ENCODE results near the gene RUFY3. TPM values are rescaled to one million over a fixed set of nuclear protein-coding genes. Genes with fewer than 3 reads are reported as not detected.

RUFY3 gene
- total and polyA plus RNA-seq, 4 donors = 17.2 to 122 (median 43.2) TPM

DNA sequence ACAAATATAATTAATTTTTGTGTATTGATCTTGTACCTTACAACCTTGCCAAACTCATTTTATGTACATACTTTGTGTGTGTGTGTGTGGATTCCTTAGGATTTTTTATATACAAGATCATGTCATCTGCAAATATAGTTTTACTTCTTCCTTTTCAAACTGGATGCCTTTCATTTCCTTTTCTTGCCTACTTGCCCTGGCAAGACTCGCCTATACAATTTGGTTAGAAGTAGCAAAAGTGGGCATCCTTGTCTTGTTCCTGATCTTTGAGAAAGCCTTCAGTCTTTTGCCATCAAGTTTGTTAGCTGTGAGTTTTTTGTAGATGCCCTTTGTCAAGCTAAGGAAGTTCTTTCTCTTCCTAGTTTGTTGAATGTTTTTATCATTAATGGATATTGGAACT is 30.5 kb downstream of the RUFY3 start:
- TF ChIP-seq, protein P1, sequence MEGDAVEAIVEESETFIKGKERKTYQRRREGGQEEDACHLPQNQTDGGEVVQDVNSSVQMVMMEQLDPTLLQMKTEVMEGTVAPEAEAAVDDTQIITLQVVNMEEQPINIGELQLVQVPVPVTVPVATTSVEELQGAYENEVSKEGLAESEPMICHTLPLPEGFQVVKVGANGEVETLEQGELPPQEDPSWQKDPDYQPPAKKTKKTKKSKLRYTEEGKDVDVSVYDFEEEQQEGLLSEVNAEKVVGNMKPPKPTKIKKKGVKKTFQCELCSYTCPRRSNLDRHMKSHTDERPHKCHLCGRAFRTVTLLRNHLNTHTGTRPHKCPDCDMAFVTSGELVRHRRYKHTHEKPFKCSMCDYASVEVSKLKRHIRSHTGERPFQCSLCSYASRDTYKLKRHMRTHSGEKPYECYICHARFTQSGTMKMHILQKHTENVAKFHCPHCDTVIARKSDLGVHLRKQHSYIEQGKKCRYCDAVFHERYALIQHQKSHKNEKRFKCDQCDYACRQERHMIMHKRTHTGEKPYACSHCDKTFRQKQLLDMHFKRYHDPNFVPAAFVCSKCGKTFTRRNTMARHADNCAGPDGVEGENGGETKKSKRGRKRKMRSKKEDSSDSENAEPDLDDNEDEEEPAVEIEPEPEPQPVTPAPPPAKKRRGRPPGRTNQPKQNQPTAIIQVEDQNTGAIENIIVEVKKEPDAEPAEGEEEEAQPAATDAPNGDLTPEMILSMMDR (IDR thresholded peaks at IDR 0.05; ENCODE audit: control extremely low read depth, extremely low read depth) = no peak
- H3K9me3 ChIP-seq (ENCODE audit: control insufficient read depth in 4 of 4, insufficient read depth in 3 of 4, low read length in 3 of 4) = no peaks in the 10 kb centered on the region
- H3K27ac ChIP-seq (ENCODE audit: low read depth in 1 of 2, low read length in 1 of 2) = no peak overlapping the region
- H3K4me1 ChIP-seq (ENCODE audit: control insufficient read depth in 5 of 5, insufficient read depth in 5 of 5, low read length in 5 of 5) = peaks cover 0 to 4% (median 0%) of the 10 kb centered on the region in 5 donors
- no peaks in the 10 kb centered on the region for H3K27me3 ChIP-seq (ENCODE audit: control insufficient read depth in 3 of 3, insufficient read depth in 3 of 3, low read length in 2 of 3)
- peaks cover 0 to 1% (median 0%) of the 10 kb centered on the region in 4 donors for H3K36me3 ChIP-seq (ENCODE audit: control insufficient read depth in 4 of 4, insufficient read depth in 4 of 4, low read length in 4 of 4)
- no peak overlapping the region for H3K9ac ChIP-seq (ENCODE audit: insufficient read depth in 1 of 2, low read length in 2 of 2)
- no peak overlapping the region for H3K4me3 ChIP-seq
- DNase-seq = no peak
- WGBS, 2 donors = 65 to 75% methylated on average over 1 of the region's 1 CpG
- ATAC-seq (ENCODE audit: insufficient read depth, low FRiP score) = no peak

DNA sequence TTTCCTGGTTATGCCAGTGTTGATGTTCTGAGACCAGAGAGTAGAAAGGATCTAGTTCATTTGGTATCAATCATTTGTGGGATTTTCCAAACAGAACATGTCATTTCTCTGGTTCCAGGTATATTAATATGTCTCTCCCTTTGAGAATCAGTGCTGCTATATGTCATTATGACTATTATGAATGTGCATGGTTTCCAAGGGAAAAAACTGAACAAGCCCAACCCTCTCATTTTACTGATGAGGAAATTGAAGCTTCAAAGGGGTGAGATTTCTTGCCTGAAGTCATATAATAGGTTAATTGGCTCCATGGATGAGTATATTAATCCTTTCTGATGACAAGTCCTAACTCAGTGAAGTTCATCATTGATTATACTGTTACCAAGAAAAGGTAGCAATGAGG is 31.9 kb downstream of the RUFY3 start:
- TF ChIP-seq, protein P1 (IDR thresholded peaks at IDR 0.05; ENCODE audit: control extremely low read depth, extremely low read depth) = no peak
- DNase-seq (no peak), ATAC-seq (ENCODE audit: insufficient read depth, low FRiP score) (no peak)
- Histone ChIP-seq H3K36me3 (ENCODE audit: control insufficient read depth in 4 of 4, insufficient read depth in 4 of 4, low read length in 4 of 4) (peaks cover 0 to 1% (median 0%) of the 10 kb centered on the region in 4 donors), H3K9me3 (ENCODE audit: control insufficient read depth in 4 of 4, insufficient read depth in 3 of 4, low read length in 3 of 4) (no peaks in the 10 kb centered on the region), H3K27ac (ENCODE audit: low read depth in 1 of 2, low read length in 1 of 2) (no peak overlapping the region), H3K27me3 (ENCODE audit: control insufficient read depth in 3 of 3, insufficient read depth in 3 of 3, low read length in 2 of 3) (no peaks in the 10 kb centered on the region), H3K4me3 (no peak overlapping the region), H3K9ac (ENCODE audit: insufficient read depth in 1 of 2, low read length in 2 of 2) (no peak overlapping the region), H3K4me1 (ENCODE audit: control insufficient read depth in 5 of 5, insufficient read depth in 5 of 5, low read length in 5 of 5) (peaks cover 0 to 4% (median 0%) of the 10 kb centered on the region in 5 donors)

DNA sequence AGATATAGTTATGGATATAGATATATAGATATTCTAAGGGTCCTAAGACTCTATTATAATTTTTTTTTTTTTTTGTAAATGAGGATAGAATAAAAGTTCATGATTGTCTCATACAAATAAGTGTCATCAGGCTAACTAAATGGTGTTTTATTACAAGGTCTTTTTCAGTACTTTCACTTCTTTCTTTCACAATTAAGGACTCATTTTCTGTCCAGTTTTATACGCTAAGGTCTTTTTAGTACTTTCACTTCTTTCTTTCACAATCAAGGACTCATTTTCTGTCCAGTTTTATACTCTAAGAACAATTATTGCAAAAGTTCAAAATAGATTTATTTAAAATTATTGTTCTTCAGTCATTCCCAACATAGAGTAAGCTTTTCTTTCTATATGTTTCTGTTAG is 32.7 kb downstream of the RUFY3 start:
- Histone ChIP-seq H3K4me1 (ENCODE audit: control insufficient read depth in 5 of 5, insufficient read depth in 5 of 5, low read length in 5 of 5) (peaks cover 0 to 4% (median 2%) of the 10 kb centered on the region in 5 donors), H3K27ac (ENCODE audit: low read depth in 1 of 2, low read length in 1 of 2) (no peak overlapping the region), H3K9me3 (ENCODE audit: control insufficient read depth in 4 of 4, insufficient read depth in 3 of 4, low read length in 3 of 4) (no peaks in the 10 kb centered on the region), H3K27me3 (ENCODE audit: control insufficient read depth in 3 of 3, insufficient read depth in 3 of 3, low read length in 2 of 3) (no peaks in the 10 kb centered on the region), H3K4me3 (no peak overlapping the region), H3K36me3 (ENCODE audit: control insufficient read depth in 4 of 4, insufficient read depth in 4 of 4, low read length in 4 of 4) (peaks cover 0 to 1% (median 0%) of the 10 kb centered on the region in 4 donors), H3K9ac (ENCODE audit: insufficient read depth in 1 of 2, low read length in 2 of 2) (no peak overlapping the region)
- no peak for ATAC-seq (ENCODE audit: insufficient read depth, low FRiP score)
- no peak for DNase-seq
- TF ChIP-seq, protein P1 (IDR thresholded peaks at IDR 0.05; ENCODE audit: control extremely low read depth, extremely low read depth) = no peak
- WGBS, 2 donors = 58 to 63% methylated on average over 1 of the region's 1 CpG

All from lung (tissue), 12 donors.